DMS79 (cell line): ENCODE results near the gene SORCS3.

Experiments
- DNase-seq: peaks from one replicate; lab custom pipeline; 2025; lab: John Stamatoyannopoulos, UW

Gene SORCS3

GRCh38 chr10:104646146-104646545, 5.1 kb downstream of the SORCS3 start:
- no peak for DNase-seq

DNA sequence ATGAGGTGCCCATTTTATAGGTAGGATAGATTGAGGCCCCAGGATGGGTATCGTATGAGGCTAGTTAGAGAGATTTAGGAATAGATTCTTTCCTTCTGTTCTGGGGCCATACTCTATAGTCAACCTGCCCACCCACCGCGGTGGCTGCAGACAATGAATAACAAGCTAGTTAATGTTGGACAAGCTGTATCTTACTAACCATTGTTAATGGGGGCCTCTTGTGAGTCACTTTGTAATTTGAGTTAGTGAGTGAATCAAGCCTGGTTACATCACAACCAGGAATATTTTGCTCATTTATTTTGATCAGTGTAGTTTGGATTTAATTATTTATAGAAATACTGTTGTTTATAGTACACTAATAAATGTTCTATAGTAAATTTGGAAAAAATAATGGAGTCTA, 7.3 kb downstream of the SORCS3 start:
- no peak for DNase-seq

- no peak for DNase-seq
Observed at GRCh38 chr10:104650072-104650471, 9.0 kb downstream of the SORCS3 start.

DNA sequence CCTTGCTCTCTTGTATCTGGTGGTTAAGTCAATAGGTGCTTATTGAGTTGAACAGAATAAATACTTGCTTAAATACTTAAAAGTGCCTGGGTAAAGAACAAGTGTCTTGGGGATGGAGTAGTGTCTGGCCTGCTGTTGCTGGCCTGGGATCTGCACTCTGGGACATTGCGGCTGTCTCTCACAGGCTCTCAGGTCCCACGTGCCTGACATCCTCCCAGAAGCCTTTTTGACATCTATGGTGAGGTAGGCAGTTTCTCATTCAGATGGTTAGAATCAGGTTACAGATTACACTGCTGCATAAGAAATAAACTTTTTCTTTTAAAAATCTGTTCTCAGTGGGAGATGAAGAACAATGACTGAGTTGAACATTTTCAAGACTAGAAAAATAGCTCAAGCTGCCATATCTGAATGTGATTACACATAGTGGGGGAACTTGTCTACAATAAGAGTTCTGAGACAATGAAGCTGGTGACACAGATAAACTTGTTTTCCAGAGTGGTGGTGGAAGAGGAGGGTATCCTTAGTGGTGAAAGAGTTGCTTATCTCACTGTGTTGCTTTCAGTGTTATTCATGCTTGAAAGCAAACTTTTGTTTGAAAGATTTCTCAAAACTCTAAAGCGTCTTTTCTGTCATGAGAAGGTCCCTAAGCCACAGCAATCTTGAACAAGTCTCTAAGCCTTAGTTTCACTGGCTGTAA, 9.7 kb downstream of the SORCS3 start:
- DNase-seq = no peak

- no peak for DNase-seq
Observed at GRCh38 chr10:104657036-104657435, 15.9 kb downstream of the SORCS3 start.

DNA sequence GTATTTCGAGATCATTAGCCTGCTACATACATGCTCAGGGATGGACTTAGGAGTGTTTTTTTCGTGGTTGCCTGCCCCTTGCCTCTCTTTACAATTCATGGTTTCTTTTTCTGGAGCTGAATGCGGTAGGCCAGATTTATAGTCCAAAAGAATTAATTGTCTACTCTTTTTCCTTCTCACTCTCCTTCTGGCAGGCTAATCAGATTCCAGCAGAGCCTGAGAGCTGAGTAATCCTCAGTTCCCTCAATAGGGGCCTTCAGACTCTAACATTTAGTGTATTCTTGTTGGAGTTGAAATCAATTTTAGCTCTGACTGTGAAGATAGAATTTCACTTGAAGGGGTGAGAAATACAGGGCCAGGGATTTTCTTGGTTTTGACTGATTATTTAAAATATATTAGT, 16.4 kb downstream of the SORCS3 start:
- DNase-seq = no peak

- DNase-seq = no peak
Observed at GRCh38 chr10:104658067-104658466, 17.0 kb downstream of the SORCS3 start.

DNA sequence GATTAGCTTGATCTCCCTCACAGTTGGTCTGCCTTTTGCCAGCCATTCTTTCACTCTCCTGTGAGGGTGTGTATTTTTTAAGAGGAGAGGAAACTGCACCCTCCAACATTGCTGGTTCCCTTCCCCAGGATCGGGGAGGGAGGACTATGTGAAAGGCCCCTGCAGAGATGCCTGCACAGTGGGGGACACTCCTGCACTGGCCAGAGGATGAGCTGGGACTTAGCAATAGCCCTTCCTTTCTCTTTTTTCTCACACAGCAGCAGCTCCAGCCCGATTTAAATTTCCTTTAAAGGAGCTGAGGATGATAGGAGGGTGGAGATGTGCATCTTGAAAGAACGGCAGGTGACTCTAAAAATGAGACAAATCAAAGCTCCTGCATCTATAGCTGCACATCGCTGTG, 18.7 kb downstream of the SORCS3 start:
- no peak for DNase-seq

DNA sequence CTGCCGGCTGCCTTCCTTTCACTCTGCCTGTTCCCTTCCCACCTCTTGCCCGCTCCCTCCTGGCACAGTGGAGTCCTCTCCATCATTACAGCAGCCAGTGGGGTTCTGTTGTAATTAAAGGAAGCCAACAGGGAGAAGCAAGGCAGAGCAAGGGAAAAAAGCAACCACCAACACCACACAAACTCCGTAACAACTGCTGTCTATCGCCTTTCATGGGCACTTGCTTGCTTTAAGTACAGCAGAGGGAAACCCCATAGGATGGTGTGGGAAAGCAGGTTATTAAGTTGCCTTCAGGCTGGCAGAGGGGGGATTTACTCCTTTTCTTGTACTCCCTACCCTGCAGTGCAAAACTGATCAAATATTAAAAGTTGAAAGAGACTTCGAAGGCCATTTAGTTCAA, 22.0 kb downstream of the SORCS3 start:
- no peak for DNase-seq

GRCh38 chr10:104663563-104663962, 22.5 kb downstream of the SORCS3 start:
- no peak for DNase-seq

- no peak for DNase-seq
Observed at GRCh38 chr10:104664205-104664604, 23.1 kb downstream of the SORCS3 start.

- no peak for DNase-seq
Observed at GRCh38 chr10:104665174-104665573, 24.1 kb downstream of the SORCS3 start.

GRCh38 chr10:104666106-104666505, 25.0 kb downstream of the SORCS3 start:
- DNase-seq = no peak

DNA sequence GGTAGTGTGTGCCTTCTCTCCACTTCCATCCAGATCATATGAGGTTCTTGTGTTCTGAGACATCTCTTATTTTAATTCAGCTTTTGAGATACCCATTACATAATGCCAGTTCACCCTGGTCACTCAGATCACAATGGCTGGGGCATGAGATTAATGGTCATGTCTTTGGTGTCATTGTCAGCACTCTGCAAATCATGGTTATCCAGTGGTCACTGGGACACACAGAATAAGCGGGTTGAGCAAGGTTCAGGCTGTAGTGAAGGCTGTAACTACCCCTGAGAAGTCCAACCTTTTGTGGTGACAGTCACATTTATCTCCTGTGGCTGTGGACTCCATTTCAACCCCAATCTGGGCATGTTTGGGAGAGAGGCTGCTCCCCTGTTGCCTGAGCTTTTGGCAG, 35.8 kb downstream of the SORCS3 start:
- DNase-seq = no peak

DNA sequence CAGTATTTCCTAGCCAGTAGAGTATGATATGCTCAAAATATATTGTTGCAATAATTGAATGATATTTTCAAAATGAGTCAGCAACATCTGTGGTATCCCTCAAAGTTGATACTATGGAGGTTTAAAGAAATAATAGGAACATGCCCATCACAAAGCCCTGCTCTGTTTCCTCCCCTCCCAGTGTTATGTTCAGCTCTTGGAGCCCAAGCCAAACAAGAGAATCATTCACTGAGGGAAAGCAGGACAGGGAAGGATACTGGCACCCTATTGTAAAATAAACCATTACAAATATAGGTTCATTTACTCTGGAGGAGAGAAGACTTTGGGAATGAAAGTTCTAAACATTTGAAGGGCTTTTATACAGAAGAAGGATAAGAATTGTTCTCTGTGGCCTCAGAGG, 37.6 kb downstream of the SORCS3 start:
- no peak for DNase-seq

DNA sequence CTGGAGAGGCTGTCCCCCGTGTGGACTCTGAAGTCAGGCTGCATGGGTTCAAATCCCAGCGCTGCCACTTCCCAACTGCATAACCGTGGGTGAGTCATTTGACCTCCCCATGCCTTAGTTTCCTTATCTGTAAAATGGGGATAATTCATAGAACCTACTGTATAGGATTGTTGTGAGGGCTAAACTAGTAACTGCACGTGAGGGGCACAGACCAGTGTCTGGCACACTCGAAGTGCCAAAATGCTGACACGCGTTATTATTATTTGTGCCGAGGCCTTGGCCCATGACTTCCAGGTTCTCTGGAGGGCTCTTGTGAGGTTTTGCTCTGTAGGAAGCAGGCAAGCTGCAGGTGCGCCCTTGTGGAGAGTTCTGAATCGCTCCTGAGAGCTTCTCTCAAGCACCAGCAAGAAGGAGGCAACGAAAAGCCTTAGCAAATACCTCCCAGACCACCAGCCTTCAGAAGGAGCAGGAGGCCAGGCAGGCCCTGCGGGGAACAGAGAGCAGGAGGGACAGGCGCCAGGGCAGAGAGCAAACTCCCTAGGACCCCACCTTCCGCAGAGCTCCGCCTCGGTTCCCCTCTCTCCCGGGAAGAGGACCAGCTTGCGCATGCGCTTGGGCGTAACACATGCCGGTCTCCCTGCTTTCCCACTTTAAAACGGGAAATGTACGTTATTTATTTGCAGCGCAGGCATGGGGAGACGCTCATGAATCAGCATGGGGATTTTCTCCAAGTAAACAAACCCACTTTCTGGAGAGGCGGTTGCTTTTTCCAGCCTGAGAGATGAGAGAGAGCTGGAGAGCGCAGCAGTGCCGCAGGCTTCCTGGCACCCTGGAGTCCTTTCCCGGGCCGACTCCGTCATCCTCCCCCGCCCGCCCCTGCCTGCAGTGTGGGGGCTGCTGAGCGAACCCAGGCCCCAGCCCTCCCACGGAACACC, 39.6 kb downstream of the SORCS3 start:
- DNase-seq = peak; percentile 53

DNA sequence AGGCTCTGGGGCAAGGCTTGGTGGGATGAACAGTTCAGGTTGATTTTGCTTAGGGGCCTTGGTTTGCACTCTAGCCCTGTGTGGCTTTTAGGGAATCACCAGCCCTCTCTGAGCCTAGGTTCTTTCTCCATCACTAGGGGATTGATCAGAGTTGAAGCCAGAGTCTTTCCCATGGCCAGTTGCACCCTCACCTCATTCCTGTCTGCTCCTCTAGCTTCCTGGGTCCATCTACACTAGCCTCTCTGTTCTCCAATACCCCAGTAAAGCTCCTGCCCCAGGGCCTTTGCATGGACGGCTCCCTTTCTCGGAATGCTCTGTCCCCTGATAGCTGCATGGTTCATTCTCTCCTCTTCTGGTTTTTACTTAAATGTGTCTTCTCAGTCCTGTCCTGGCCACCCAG, 40.4 kb downstream of the SORCS3 start:
- DNase-seq = no peak

DNA sequence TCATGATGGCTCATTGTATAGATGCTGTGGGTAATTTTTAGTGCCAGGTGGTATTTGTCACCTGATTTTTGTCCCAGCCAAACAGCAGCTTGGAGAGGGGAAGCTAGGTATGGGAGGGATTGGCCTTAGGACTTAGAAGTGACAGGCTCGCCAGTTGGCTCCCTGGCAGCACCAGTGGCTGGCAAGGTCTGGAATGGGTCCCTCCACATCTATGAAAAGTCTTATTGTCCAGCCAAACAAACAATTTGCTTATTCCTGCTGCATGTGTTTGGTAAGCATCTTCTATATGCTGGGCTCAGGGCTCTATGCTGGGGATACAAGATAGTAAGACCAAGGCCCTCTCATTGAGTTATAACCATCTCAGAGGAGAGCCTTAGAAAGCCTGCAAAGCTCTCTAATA, 42.5 kb downstream of the SORCS3 start:
- DNase-seq = no peak

- DNase-seq = no peak
Observed at GRCh38 chr10:104686829-104687228, 45.7 kb downstream of the SORCS3 start.

DNA sequence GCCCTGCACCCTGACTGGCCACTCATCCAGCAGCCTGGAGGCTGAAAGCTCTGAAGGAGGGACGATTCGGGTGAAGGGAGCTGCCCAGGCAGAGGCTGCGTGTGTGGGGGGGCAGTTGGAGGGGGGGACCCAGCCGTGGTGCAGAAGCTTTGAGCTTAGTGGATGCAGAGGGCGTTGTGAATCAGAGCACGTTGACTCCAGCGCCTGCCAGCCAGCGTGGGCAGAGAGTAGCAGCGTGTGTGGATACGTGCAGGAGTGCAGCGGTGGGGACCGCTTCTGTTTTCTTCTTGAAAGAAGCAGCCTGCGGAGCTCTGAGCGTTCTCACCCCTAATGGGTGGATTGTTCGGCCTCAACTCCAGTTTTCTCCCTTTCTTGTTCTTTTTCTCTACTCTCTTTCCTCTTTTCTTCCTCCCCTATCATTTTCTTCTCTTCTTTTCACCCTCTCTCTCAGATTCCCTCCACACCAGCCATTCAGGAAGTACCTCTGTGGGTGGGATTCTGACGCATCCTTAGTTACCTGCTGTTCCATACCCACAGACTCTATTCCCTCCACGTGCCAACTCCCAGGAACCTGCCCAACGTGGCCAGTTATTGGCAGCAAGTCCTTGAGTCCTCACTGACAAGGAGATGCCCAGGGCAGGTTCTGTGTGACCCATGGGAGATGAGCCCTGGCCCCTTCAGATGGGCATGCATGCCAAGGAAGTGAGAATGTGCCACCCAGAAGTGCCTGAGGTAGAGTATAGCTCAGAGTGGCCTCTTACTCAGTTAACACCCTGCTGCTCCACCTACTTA, 47.4 kb downstream of the SORCS3 start:
- no peak for DNase-seq

- DNase-seq = no peak
Observed at GRCh38 chr10:104689105-104689504, 48.0 kb downstream of the SORCS3 start.

DNA sequence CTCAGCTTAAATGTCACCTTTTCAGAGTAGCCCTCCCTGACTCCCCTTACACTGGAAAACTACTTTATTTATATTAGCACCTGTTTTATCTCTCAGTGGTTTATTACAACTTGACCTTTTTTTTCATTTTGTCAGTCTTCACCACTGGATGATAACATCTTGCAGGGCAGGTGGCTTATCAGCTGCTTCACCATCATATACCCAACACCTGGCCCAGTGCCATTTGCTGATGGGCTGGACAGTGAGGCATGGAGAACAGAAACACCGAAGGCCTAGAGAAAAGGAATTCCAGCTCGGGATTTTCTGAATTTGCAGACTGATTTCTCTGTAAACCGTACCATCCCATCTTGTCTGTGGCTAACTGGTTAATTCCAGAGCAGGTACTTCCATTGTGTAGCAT, 48.5 kb downstream of the SORCS3 start:
- DNase-seq = no peak

DNA sequence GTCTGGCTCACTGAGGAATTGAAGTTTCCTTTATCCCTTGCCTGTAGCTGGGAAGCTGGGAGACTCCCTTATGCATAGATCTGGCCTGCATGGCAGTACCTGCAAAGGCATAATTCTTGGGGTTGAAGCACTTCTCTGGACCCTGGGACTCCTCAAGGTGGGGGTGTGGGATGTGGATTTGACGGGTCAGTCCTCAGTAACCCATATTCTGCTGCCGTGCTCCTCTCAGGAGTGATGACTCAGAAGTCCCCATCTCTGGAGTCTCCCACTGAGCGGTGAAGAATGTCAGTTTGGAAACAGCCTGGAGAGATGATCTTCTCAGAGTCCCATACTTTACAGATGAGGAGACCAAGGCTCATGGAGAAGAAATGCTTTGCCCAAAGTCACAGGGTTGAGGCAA, 49.0 kb downstream of the SORCS3 start:
- no peak for DNase-seq
